Stimulated activated CD4-positive, alpha-beta T cell treated with anti-CD3 and anti-CD28 coated beads, Interleukin-15, amount 100 ng/mL, for 1 hour (primary cell): ENCODE data around the gene ETV5.
A peak's percentile ranks its signal among the peaks of the same experiment; 100 is the strongest.

Source experiments
- DNase-seq, 2 donors: peaks; one replicate each; pipeline ENCODE4 v3.0.0-alpha.2; 2020; ENCODE audit warnings: low read depth in 1 of 2, low spot score in 1 of 2

ETV5 gene

DNA sequence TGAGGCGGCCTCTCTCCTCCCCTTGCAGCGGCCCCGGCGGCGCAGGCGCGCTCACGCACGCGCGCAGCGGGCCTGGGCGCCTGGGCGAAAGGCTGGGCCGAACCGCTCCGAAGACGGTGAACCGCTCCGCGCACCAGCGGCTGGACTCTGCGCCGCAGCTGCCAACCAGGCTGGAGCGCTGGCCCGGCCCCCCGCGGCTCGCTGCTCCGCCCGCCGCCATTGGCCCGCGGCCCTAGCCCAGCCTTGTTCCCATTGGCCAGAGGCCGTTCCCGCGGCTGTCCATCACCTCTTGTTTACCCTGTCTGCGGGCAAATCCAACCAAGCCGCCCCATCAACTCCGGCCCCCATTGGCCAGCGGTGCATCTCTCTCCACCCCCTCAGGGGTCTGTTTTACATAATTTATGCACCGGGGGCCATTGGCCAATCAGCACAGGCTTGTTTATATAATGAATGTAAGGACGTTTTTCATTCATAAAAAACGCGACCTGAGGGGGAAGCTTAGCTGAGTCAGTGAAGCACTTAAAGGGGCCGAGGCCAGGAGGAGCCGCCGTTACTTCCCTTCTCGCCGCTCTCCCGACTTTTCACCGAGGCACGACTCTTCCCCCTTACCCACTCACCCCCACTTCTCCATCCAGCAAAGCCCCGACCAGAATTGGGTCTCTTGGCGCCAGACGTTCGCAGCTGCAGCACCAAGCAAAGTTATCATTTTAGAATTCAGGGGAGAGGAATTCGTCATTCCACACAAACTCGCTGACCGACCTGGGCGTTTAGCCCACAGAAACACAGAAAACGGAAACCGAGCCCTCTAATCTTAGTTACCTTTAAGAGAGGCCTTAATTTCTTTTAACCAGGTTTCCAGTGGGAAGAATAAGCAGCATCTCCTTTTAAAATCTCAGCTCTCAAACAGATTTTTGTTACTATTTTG lies at the start of gene ETV5:
TSS of gene ETV5 (minus strand) at position 149 of the 925 bp plus-strand sequence. CDS start 3,221 bp downstream, outside the sequence.
- DNase-seq: peak; percentile 63 to 86

DNA sequence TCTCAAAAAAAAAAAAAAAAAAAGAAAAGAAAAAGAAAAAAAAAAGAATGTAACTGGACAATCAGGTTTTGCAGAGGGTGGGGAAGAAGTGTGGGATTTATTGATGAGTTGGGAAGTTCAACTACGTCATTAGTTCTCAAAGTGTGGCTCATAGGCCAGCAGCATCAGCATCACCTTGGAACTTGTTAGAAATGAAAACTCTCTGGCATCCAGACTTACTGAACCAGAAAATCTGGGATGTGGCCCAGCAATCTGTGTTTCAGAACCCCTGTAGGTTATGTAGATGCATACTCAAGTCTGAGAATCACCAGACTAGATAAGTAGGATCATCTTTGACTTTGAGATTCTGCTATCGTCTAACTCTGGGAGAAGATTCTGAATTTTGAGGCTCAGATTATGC lies 45.8 kb upstream of the ETV5 start:
- DNase-seq: no peak

- no peak for DNase-seq
Observed at GRCh38 chr3:186152889-186153292, 44.0 kb upstream of the ETV5 start.

DNA sequence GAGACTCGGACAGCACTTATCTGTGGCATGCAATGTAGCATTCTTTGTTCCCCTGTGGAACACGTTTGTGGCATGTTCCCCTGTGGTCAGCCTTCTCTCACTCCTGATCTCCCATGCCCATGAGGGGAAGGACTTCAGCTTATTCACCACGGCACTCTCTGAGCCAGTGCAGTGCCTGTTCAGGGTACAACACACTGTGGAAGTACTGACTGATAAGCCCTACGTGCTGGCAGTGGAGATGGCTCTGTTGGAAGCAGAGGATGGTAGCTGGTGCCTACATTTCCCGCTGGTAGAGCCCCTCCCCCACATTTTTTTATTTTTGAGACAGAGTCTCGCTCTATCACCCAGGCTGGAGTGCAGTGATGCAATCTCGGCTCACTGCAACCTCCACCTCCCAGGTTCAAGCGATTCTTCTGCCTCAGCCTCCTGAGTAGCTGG lies 43.5 kb upstream of the ETV5 start:
- DNase-seq: no peak

DNA sequence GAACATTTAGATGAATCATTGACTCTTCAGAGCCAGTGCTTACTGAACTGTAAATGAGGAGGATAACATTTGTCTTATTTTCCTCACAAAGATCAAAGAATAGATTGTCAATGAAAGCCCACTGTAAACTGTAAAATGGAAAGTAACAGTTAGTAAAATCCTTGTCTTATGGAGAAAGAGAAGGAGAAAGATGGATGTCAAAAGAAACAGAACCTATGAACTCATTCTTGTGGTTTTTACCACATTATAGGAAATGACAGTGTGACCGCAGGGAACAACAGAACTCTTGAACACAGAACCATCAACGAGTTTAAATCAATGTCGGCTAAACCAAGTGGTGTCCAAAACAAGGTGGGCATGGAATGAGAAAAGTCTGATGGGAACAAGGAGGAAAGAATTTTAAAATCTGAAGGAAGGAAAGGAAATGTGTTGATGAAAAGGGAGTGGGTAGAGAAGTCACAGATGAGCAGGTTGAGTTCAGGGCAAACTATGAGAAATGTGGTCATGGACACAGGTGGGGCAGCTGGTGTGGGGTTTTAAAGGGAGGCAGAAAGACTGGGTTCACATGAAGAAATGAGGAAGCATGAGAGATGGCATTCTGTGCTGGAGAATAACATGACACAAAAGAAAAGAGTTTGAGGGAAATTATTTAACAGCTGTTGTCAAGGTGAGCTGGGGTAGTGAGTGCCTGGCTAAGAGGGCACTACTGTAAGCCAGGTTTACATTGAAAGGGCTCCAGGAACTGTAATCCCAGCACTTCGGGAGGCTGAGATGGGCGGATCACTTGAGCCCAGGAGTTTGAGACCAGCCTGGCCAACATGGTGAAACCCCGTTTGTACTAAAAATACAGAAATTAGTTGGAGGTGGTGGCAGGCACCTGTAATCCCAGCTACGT lies 42.4 kb upstream of the ETV5 start:
- DNase-seq: no peak

DNA sequence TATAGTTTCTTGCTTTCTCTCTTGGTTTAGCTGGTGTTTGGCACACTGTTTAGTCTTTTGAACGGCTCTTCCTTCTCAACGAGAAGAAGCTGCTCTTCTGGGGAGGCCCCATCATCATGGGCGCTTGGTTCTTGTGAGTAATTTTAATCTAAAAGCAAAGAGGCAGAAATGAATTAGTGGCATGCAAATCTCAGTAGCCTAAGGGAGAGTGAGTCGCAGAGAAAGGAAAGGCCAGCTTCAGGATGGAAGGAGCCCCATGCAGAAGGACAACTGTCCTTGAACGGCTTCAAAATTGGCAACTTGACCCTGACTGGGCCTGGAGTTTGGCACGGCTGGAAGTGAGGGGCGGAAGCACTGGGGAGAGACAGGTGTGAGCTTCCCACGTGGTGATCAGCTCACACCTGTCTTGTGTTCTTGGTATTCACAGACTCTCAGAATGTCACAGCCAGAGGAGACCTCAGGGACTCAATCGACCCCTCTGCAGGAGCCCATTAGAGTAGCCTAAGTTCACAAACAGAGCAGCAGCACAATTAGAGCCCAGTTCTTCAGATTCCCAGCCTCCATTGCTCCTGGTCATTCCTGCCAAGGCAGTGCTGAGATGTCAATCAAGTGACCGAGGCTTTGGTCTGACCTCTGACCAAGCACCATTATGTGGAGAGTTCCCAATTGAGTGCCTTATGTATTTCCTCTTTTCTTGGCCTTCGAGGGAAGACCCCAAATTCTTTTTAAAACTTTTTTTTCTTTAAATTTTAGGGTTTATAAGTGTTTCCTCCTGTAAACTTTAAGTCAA lies 41.3 kb upstream of the ETV5 start:
- no peak for DNase-seq

DNA sequence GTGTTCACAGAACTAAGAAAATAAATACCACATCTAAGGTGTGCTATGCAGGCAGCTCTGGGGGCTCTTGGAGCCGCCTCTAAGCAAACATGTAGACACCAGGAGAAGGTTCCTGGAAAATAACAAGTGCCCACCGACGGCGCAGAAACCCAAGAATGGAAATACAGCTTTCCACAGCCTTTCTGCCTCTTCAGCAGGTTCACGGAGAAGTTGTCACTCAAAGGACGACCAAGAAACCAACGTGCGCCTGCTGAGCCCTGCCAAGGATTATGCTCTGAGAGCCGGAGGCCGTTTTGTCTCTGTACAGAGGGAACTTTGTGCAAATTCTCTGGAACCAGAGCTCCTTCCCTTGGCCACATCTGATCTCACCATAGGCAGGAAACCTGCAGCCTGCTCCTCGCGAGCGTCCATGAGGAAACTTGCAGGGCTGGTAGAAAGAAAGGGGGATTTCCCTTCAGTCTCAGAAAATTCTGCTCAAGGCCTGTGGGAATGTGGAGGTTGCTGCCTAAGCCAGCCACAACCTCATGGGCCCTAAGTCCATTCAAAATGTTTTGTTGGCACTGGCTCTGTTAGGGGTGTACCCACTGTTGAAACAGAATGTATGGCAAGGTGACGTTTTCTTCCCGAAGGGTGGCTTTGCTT lies 40.6 kb upstream of the ETV5 start:
- DNase-seq: no peak

DNA sequence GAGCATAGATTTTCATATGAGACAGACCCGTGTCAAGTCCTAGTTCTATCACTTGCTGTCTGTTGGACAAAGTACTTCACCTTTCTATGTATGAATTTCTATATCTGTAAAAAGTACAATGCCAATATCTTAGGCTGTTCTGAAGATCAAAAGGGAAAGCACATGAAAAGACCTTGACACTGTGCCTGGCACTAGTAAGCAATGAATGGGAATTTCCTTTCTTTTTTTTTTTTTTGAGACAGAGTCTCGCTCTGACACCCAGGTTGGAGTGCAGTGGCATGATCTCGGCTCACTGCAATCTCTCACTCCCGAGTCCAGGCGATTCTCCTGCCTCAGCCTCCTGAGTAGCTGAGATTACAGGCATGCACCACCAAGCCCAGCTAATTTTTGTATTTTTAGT lies 35.4 kb upstream of the ETV5 start:
- DNase-seq: no peak

- no peak for DNase-seq
Observed at GRCh38 chr3:186143250-186143649, 34.4 kb upstream of the ETV5 start.

GRCh38 chr3:186142393-186142932 lies 33.6 kb upstream of the ETV5 start:
- no peak for DNase-seq

DNA sequence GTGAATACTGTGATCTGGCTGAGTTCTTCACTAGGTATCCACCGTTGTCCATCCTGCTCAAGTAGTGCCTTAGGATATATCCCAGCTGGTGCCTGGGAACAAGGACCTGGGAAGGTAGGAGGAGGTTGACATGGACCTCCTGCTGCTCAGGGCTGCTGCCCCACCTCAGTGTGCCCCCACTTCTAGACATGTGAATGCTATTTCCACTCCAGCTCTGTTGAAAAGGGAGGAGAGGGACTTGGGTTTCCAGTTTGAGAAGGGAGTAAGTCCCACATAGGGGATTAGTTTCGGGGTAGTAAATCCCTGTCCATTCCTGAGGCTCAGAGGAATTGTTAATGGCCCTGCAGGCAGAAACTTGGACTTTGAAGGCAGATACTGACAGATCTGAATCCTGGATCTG lies 32.9 kb upstream of the ETV5 start:
- no peak for DNase-seq

DNA sequence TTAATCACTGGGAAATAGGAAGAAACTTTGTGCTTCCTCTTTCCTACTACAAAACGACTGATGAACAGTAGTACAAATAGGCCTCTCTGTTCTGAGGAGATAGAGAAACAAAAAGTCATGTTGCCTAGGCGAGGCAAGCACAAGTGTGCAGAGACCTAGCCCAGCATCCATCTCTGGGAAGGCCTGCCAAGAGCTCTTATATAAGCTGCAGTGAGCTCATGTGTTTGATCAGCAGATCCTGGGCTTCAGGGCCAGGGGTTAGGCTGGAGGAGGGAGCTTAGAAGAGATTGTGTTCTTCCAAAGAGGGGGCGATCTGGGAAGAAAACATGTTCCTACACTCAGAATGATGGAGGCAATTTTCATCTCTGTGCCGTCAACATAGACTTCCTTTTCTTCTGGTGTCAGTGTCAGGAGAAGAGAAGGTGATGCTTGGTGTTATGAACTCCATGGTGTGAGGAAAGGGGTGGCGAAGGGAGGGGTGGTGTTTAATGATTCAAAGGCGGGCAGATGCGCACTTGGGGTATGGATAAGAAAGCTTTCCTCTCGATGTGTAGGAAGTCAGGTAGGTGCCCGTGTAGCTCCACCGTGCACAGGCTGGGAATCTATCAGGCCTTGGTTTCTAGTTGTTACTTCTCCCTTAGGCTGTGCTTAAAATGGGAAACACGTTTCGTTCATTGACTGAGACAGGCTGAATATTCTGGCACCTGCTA lies 29.5 kb upstream of the ETV5 start:
- no peak for DNase-seq

GRCh38 chr3:186137051-186137685 lies 28.3 kb upstream of the ETV5 start:
- DNase-seq: no peak

- no peak for DNase-seq
Observed at GRCh38 chr3:186133980-186134379, 25.1 kb upstream of the ETV5 start.

DNA sequence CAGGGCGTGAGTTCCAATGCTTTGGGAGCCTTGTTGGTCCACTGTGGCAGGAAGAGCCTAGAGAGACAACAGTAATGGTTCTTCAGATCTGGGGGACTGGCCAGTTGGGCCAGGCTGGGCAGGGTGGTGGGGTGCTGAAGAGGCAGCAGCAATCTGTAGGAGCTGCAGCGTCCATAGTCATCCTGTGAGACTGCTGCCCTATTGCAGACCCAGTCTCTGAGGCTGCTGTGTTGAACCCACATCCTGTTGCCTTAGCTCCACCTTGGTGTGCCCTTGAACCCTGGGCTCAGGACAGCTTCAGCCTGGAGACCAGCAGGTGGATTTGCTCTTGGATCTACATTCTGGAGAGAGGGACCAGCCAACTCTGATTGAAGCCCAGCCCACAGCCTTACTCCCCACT lies 23.6 kb upstream of the ETV5 start:
- DNase-seq: no peak

- no peak for DNase-seq
Observed at GRCh38 chr3:186129206-186129605, 20.3 kb upstream of the ETV5 start.

DNA sequence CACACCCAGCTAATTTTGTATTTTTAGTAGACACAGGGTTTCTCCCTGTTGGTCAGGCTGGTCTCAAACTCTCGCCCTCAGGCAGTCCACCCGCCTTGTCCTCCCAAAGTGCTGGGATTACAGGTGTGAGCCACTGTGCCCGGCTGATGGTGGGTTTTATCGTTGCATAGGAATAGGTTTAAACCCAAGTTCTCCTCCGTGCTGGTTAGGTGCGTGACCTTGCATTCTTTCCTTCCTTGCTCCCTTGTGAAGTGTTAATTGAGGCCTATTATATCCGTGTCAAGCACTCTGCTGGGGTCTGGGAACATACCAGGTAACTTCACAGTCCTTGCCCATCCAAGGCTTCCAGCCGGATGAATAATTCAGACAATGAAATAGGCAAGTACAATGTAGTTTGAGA lies 19.3 kb upstream of the ETV5 start:
- DNase-seq: no peak

- DNase-seq: no peak
Observed at GRCh38 chr3:186127463-186127862, 18.6 kb upstream of the ETV5 start.

DNA sequence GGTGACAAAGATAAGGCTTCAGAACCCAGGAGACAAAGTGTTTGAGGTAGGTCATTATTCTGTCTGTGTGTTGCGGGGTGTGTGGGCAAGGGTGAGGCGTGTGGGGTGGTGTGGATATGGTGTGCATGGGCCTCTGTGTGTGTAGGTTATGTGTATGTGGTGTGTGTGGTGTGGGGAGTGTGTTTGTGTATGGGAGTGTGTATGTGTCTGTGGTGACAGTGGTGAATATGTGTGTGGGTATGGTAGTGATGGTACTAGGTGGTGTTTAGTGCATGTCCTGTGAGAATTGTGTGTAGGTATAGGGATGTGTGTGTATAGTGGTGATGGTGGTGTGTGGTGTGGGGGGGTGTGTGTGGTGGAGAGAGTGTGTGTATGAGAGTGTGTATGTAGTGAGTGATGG lies 16.2 kb upstream of the ETV5 start:
- DNase-seq: no peak
